ENCODE measurements around the gene CACNA1C. TPM values are rescaled to one million over a fixed set of nuclear protein-coding genes. Genes with fewer than 3 reads are reported as not detected.

Gene CACNA1C
- polyA plus RNA-seq, 1 of the 3 experiments (the other 2 are of a cell fraction), result 1.5 TPM

GRCh38 chr12:2693244-2693860 lies 640.6 kb downstream of the CACNA1C start:
- no peaks in the 10 kb centered on the region for H3K9me2 ChIP-seq
- no peaks in the 10 kb centered on the region for H3K36me3 ChIP-seq (replicated peaks in 1 of 2; ENCODE audit: control insufficient read depth in 1 of 2, insufficient read depth in 2 of 2, low read length in 1 of 2)
- no peak overlapping the region for H3K9ac ChIP-seq
- no peaks in the 10 kb centered on the region for H3K4me1 ChIP-seq (ENCODE audit: control insufficient read depth in 1 of 2, insufficient read depth in 2 of 2, low read depth in 1 of 2, low read length in 1 of 2)
- H3K4me3 ChIP-seq (ENCODE audit: low read depth in 2 of 2, low read length in 1 of 2), result no peak overlapping the region
- TF ChIP-seq GATA2 (CRISPR knock-in tag; IDR thresholded peaks at IDR 0.05), result no peak
- no peak for TF ChIP-seq USF1 (IDR thresholded peaks at IDR 0.05; ENCODE audit: borderline replicate concordance, low read depth)
- no peak for TF ChIP-seq EZH2phosphoT487 (IDR thresholded peaks at IDR 0.05; ENCODE audit: borderline replicate concordance, low read depth)
- no peak for TF ChIP-seq ZBTB33 (IDR thresholded peaks at IDR 0.05; ENCODE audit: borderline replicate concordance, low read depth)
- no peak for TF ChIP-seq RFX5 (IDR thresholded peaks at IDR 0.05; ENCODE audit: low read length)
- no peak for TF ChIP-seq NRF1 (IDR thresholded peaks at IDR 0.05; ENCODE audit: low read depth, low read length)
- TF ChIP-seq RXRA (IDR thresholded peaks at IDR 0.05; ENCODE audit: borderline replicate concordance, low read depth), result no peak
- TF ChIP-seq ELF1 (IDR thresholded peaks at IDR 0.05), result 0 out of 2 replicates have a peak, but pooled peaks have one; percentile 33
- no peaks in the 10 kb centered on the region for H3K9me3 ChIP-seq
- no peaks in the 10 kb centered on the region for H3K27me3 ChIP-seq (ENCODE audit: insufficient read depth)
- H3F3A ChIP-seq (replicated peaks; ENCODE audit: insufficient read depth), result no peaks in the 10 kb centered on the region
- no peaks in the 10 kb centered on the region for H3K79me2 ChIP-seq (ENCODE audit: insufficient read depth)
- H2AFZ ChIP-seq (ENCODE audit: low read depth), result no peak overlapping the region
- no peaks in the 10 kb centered on the region for H4K20me1 ChIP-seq (ENCODE audit: insufficient read depth)
- no peak overlapping the region for H3K27ac ChIP-seq (ENCODE audit: low read depth in 2 of 2, low read length in 1 of 2)
- ChIA-PET CTCF (interaction anchor here (1.1 to 1.5 kb wide), 2 partner anchors 11 to 110 kb away, joined by 3 read pairs; no protein-coding TSS in a partner anchor), POLR2A (no interaction called here)
- DNase-seq, result no peak
- WGBS (ENCODE audit: low lambda C conversion rate), result 51% methylated on average over 10 of the region's 10 CpGs
- no peak overlapping the region for H3K4me2 ChIP-seq

GRCh38 chr12:2693980-2694610 lies 641.3 kb downstream of the CACNA1C start:
- no peaks in the 10 kb centered on the region for H3F3A ChIP-seq (replicated peaks; ENCODE audit: insufficient read depth)
- CTCF ChIA-PET, result interaction anchor here (1.1 to 1.5 kb wide), 2 partner anchors 12 to 111 kb away, joined by 3 read pairs; no protein-coding TSS in a partner anchor
- no peak for TF ChIP-seq TEAD4 (IDR thresholded peaks at IDR 0.05; ENCODE audit: borderline replicate concordance, insufficient read depth)
- no peak for TF ChIP-seq TCF12 (IDR thresholded peaks at IDR 0.05)
- TF ChIP-seq EP300 (IDR thresholded peaks at IDR 0.05; ENCODE audit: borderline replicate concordance in 1 of 2, low read depth in 1 of 2, low read length in 1 of 2), result no peak
- TF ChIP-seq USF1 (IDR thresholded peaks at IDR 0.05; ENCODE audit: borderline replicate concordance, low read depth), result no peak
- TF ChIP-seq POLR2AphosphoS5 (IDR thresholded peaks at IDR 0.05; ENCODE audit: low read depth, low read length), result no peak
- no peak for TF ChIP-seq GATA2 (CRISPR knock-in tag; IDR thresholded peaks at IDR 0.05)
- TF ChIP-seq MXI1 (IDR thresholded peaks at IDR 0.05; ENCODE audit: low read depth, low read length), result no peak
- no peak for TF ChIP-seq YY1 (IDR thresholded peaks at IDR 0.05; ENCODE audit: low read depth)
- no peak for TF ChIP-seq USF2 (IDR thresholded peaks at IDR 0.05; ENCODE audit: borderline replicate concordance, low read depth, low read length)
- no peak for TF ChIP-seq RAD21 (IDR thresholded peaks at IDR 0.05; ENCODE audit: low read length)
- TF ChIP-seq NFIC (IDR thresholded peaks at IDR 0.05; ENCODE audit: borderline replicate concordance), result no peak
- TF ChIP-seq ZBTB33 (IDR thresholded peaks at IDR 0.05; ENCODE audit: borderline replicate concordance, low read depth), result no peak
- no peak for TF ChIP-seq MAX (IDR thresholded peaks at IDR 0.05; ENCODE audit: low read depth)
- no peak for TF ChIP-seq RXRA (IDR thresholded peaks at IDR 0.05; ENCODE audit: borderline replicate concordance, low read depth)
- no peak for TF ChIP-seq RFX5 (IDR thresholded peaks at IDR 0.05; ENCODE audit: low read length)
- no peak for TF ChIP-seq EZH2phosphoT487 (IDR thresholded peaks at IDR 0.05; ENCODE audit: borderline replicate concordance, low read depth)

More at GRCh38 chr12:2693980-2694610, 641.3 kb downstream of the CACNA1C start:
- Histone ChIP-seq H3K27me3 (ENCODE audit: insufficient read depth) (no peaks in the 10 kb centered on the region), H2AFZ (ENCODE audit: low read depth) (no peak overlapping the region), H3K79me2 (ENCODE audit: insufficient read depth) (no peaks in the 10 kb centered on the region), H3K4me3 (ENCODE audit: low read depth in 2 of 2, low read length in 1 of 2) (no peak overlapping the region), H3K36me3 (replicated peaks in 1 of 2; ENCODE audit: control insufficient read depth in 1 of 2, insufficient read depth in 2 of 2, low read length in 1 of 2) (no peaks in the 10 kb centered on the region), H3K9ac (no peak overlapping the region), H3K4me1 (ENCODE audit: control insufficient read depth in 1 of 2, insufficient read depth in 2 of 2, low read depth in 1 of 2, low read length in 1 of 2) (no peaks in the 10 kb centered on the region), H3K9me3 (no peaks in the 10 kb centered on the region), H3K4me2 (no peak overlapping the region), H3K27ac (ENCODE audit: low read depth in 2 of 2, low read length in 1 of 2) (no peak overlapping the region), H3K9me2 (no peaks in the 10 kb centered on the region), H4K20me1 (ENCODE audit: insufficient read depth) (no peaks in the 10 kb centered on the region)
- POLR2A ChIA-PET, result no interaction called here
- WGBS (ENCODE audit: low lambda C conversion rate), result 38% methylated on average over 3 of the region's 3 CpGs
- no peak for DNase-seq
